ENCODE data around the gene POMP. TPM values are rescaled to one million over a fixed set of nuclear protein-coding genes. Genes with fewer than 3 reads are reported as not detected.

POMP gene, protein sequence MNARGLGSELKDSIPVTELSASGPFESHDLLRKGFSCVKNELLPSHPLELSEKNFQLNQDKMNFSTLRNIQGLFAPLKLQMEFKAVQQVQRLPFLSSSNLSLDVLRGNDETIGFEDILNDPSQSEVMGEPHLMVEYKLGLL
- total RNA-seq, result 10 to 100 TPM; 66.5 to 68.6 TPM

DNA sequence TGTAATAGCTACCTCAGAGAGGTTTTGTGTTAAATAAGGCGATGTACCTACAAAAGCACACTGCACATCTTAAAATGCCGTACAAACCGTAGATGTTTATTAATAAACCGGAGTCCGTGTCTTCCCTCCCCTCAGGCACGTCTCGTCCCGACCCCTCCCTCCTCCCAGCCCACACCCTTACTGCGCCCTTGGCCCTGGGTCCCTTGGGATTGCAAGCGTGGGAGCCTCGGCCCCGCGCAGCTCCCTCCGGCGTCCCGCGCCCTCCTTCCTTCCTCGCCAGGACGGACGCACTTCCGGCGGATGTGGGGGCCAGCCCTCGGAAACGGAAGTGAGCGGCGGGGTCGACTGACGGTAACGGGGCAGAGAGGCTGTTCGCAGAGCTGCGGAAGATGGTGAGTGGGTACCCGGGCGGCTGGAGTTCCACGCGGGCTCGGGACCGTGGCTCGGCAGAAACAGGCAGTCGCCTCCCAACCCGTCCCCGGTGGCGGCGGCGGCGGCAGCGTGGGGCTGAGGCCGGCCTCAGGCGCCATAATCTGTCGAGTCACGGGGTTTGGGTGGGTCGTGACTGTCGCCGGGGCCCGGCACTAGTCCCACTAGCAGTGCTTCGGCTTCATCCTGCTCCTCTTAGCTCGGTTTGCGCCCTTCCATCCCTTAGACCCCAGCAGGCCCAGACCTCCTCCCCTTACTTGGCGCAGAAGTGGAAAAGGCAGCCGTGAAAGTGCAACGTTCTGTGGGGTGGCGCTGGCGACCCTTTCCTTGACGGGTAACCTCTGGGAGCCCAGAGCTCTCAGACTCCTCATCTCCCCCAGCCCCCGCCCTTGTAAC, at the start of gene POMP:
TSS of gene POMP (plus strand) at position 335 of the 825 bp plus-strand sequence. CDS start at position 390, 55 bp downstream.

DNA sequence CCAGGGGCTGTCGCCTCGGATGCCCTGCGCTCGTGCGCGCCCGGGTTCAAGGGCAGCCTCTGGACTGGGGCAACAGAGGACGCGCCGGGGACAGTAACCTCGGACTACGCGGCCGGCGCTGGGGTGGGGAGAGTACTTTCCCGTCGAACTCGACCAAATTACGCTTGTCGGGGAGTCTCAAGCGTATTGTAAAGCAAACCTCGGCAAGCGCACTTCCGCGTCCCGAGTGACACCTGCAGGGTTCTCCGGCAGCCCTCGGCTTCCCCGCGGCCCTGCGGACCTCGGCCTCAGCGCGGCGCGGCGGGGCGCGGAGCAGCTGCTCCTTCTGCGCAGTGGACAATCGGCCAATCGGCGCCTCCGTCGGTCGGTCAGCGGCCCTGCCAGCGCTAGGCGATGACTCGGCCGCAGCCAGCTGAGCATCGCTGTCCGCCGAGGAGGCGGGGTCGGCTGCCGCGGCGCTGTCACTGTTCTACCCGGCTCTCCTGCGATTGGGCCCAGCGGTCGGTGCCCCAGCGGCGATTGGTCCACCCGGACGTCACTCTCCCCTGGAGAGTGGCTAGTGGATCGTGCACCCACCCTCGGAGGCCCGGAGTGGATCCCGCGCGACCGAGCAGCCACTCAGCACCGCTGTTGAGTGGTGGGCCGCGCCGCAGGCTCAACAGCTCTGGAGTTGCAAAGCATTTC, 59.8 kb downstream of the POMP start, which contains the start of gene SLC46A3:
TSS of gene SLC46A3 (minus strand) at position 428 of the 684 bp plus-strand sequence. CDS start 972 bp downstream, outside the sequence.

Other genes starting within 250 kb of the POMP start
- 1 to 10 TPM; 1.4 to 1.7 TPM for gene FLT1, start 164.0 kb upstream of the POMP start, total RNA-seq
- gene SLC46A3, start 59.8 kb downstream of the POMP start, total RNA-seq, result 10 to 100 TPM; 16.9 to 17.4 TPM
- gene MTUS2, start 161.2 kb downstream of the POMP start, total RNA-seq, result not detected

All from activated naive CD4-positive, alpha-beta T cell treated with anti-CD3 and anti-CD28 coated beads, Interleukin-2, amount 10 ng/mL, durations not matched to agents 5 hours and 36 hours (primary cell).